ENCODE results near the gene RGS17.

DNA sequence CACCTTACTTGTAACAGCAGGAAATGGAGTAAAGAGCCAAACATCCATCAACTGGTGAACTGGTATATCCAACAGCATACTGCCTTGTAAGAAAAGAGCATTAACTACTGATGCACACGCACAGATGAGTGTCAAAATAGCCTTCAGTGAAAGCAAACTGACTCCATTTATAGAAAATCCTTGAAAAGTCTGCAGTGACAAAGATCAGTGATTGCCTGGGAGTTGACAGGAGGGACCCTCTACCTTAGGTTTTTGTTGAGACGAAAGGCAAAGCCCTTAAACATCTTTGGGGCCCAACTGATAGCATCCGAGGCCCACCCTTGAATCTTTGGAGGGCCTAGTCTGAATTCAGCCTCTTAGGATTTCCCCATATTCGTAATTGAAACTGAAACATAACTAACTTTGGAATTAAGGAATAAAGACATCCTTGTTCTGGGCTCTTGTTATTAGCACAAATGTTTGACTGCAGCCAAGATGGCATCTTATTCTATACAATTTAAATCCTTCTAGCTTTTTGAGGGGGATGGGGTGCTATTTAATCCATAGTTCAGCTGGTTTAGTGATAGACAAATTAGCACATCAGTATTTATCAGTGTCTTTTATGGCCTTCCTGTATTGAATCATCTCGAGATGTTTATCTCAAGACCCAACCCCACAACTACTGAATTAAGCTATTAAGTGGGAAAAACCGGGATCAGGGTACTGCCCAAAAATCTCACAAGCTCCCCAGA, 161.2 kb downstream of the RGS17 start:
- TF ChIP-seq, protein P1, sequence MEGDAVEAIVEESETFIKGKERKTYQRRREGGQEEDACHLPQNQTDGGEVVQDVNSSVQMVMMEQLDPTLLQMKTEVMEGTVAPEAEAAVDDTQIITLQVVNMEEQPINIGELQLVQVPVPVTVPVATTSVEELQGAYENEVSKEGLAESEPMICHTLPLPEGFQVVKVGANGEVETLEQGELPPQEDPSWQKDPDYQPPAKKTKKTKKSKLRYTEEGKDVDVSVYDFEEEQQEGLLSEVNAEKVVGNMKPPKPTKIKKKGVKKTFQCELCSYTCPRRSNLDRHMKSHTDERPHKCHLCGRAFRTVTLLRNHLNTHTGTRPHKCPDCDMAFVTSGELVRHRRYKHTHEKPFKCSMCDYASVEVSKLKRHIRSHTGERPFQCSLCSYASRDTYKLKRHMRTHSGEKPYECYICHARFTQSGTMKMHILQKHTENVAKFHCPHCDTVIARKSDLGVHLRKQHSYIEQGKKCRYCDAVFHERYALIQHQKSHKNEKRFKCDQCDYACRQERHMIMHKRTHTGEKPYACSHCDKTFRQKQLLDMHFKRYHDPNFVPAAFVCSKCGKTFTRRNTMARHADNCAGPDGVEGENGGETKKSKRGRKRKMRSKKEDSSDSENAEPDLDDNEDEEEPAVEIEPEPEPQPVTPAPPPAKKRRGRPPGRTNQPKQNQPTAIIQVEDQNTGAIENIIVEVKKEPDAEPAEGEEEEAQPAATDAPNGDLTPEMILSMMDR (conservative IDR thresholded peaks at IDR 0.05; ENCODE audit: low read length), result no peak
- TF ChIP-seq EZH2phosphoT487 (IDR thresholded peaks at IDR 0.05; ENCODE audit: borderline replicate concordance), result no peak
